NK-92 (cell line): ENCODE data around the gene TK2.
"Not testable (repeated sequence)": the region's sequence is repeated elsewhere in the genome, so short reads cannot be mapped to it uniquely, and the experiment has no call there.

ENCODE experiments used
- DNase-seq: peaks from one replicate; lab custom pipeline; 2025; ENCODE audit not compliant: unreplicated experiment; lab: John Stamatoyannopoulos, UW

Gene TK2

GRCh38 chr16:66470556-66470955 is 79.4 kb downstream of the TK2 start:
- DNase-seq = no peak

- no peak for DNase-seq
These were observed 79.9 kb downstream of the TK2 start for GRCh38 chr16:66469947-66470546.

GRCh38 chr16:66469291-66469946 is 80.5 kb downstream of the TK2 start:
- no peak for DNase-seq

GRCh38 chr16:66468321-66468965 is 81.5 kb downstream of the TK2 start:
- DNase-seq = no peak

- DNase-seq = no peak
These were observed 82.3 kb downstream of the TK2 start for GRCh38 chr16:66467611-66468010.

- not testable (repeated sequence) for DNase-seq
These were observed 83.3 kb downstream of the TK2 start for GRCh38 chr16:66466636-66467035.

GRCh38 chr16:66465946-66466345 is 84.0 kb downstream of the TK2 start:
- not testable (repeated sequence) for DNase-seq

GRCh38 chr16:66462912-66463311 is 87.0 kb downstream of the TK2 start:
- DNase-seq = no peak

GRCh38 chr16:66460703-66461102 is 89.2 kb downstream of the TK2 start:
- DNase-seq = no peak

GRCh38 chr16:66459878-66460277 is 90.0 kb downstream of the TK2 start:
- no peak for DNase-seq

GRCh38 chr16:66458853-66459252 is 91.1 kb downstream of the TK2 start:
- no peak for DNase-seq

- DNase-seq = no peak
These were observed 91.6 kb downstream of the TK2 start for GRCh38 chr16:66458292-66458691.
